ENCODE measurements around the gene TRAFD1.

Gene TRAFD1

GRCh38 chr12:112182499-112182898 is 57.1 kb downstream of the TRAFD1 start:
- Histone ChIP-seq H3K27ac (ENCODE audit: low read depth, low read length) (no peak overlapping the region), H3K36me3 (ENCODE audit: low read length) (no peaks in the 10 kb centered on the region), H3K9me2 (replicated peaks; ENCODE audit: insufficient read depth, low read length) (no peaks in the 10 kb centered on the region), H3K27me3 (ENCODE audit: low read length) (no peaks in the 10 kb centered on the region), H3K79me2 (ENCODE audit: insufficient read depth, low read length) (no peaks in the 10 kb centered on the region), H3K9ac (ENCODE audit: low read length) (no peak overlapping the region), H3F3A (ENCODE audit: insufficient read depth) (no peaks in the 10 kb centered on the region), H4K20me1 (ENCODE audit: low read depth, low read length) (no peaks in the 10 kb centered on the region), H3K4me3 (ENCODE audit: insufficient read depth, low read length, poor library complexity, severe bottlenecking) (no peak overlapping the region), H3K4me2 (ENCODE audit: low read depth, low read length, poor library complexity, severe bottlenecking) (no peak overlapping the region), H2AFZ (ENCODE audit: low read depth, low read length, severe bottlenecking) (no peak overlapping the region), H3K9me3 (ENCODE audit: insufficient read depth, low read length) (no peaks in the 10 kb centered on the region)
- no peak for TF ChIP-seq EZH2phosphoT487 (conservative IDR thresholded peaks at IDR 0.05; ENCODE audit: low read length)
- no peak for TF ChIP-seq CTCF (IDR thresholded peaks at IDR 0.05; ENCODE audit: insufficient read depth, low read length, poor library complexity, severe bottlenecking)

DNA sequence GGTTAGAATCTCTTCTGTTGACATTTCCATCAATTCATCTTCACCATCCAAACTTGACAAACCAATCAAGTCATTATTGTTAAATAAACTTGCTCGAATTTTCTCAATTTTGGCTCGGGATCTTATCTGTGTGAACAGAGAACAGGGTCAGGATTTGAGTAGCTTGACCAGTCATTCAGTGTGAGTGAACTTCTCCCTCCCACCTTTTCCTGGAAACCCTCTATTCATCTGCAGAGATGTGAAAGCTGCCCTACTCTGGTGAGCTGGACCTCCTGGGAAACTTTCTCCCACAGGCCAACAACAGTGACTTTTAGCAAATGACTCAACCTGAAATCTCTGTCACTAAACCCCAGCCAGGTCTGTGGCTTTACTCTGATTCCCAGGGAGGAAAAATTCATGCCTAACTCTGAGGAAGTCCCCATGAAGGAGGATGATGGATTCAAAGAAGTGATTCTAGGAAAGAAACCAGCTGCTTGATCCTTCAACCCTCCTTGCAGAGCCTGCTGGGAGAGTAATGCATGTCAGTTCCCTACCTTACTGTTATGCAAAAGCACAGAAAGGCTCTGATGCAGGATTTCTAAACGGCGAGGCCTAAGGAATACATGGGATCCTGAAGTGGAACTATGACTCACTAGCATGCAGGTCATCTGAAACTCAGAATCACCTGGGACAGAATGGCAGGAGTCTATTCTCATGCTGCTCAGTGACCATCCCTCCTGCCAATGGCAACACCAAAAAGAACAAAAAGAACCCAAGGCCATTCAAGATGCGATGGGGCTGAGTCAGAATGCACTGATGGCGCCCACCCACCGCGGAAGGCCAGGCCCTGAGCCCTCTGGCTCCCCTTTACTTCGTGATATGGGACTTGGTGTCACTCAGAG is 58.0 kb downstream of the TRAFD1 start:
- H3K27ac ChIP-seq (ENCODE audit: low read depth, low read length), result no peak overlapping the region

DNA sequence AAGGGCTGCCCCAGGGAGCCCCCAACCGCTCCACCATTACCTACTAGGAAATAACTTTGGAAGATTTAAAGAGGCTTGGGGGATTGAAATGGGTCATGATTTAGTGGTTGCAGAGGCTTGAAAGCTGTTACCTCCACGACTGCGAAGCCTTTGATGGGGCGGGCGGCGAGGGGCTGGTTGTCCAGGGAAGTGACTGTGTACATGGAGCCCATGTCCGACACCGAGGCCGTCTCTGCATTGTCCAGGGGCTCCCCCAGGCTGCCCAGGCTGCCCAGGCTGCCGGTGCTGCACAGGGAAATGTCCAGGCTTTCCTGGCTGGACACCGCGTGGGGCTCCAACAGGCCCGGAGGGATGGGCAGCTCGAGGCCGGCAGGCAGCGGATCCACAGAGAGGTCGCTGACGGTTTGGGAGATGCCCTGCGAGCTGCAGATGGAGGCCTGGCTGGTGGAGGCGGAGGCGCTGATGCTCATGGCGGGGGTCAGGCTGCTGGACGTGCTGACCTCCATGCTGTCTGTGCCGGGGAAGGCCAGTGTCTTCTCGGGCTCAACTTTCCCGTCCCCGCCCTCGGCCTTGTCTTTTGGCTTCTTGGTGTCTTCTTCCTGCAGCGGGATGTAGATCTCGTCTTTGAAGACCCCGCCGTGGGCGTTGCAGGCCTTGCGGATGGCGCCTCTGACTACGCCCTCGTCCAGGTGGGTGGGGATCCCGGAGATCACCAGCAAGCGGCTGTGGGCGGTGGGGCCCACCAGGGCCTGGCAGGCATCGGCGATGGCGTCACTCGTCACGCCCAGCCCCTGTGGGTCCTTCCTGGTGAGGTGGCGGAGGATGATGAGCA is 58.9 kb downstream of the TRAFD1 start:
- H3K9me2 ChIP-seq (replicated peaks; ENCODE audit: insufficient read depth, low read length), result no peaks in the 10 kb centered on the region
- H3K27ac ChIP-seq (ENCODE audit: low read depth, low read length), result no peak overlapping the region

More for the DNA sequence above, 58.0 kb downstream of the TRAFD1 start:
- Histone ChIP-seq H3K79me2 (ENCODE audit: insufficient read depth, low read length) (no peaks in the 10 kb centered on the region), H3K36me3 (ENCODE audit: low read length) (no peaks in the 10 kb centered on the region), H3K4me2 (ENCODE audit: low read depth, low read length, poor library complexity, severe bottlenecking) (no peak overlapping the region), H3K27me3 (ENCODE audit: low read length) (no peaks in the 10 kb centered on the region), H3K4me3 (ENCODE audit: insufficient read depth, low read length, poor library complexity, severe bottlenecking) (no peak overlapping the region), H3K9ac (ENCODE audit: low read length) (no peak overlapping the region), H3F3A (ENCODE audit: insufficient read depth) (no peaks in the 10 kb centered on the region), H2AFZ (ENCODE audit: low read depth, low read length, severe bottlenecking) (no peak overlapping the region), H3K9me3 (ENCODE audit: insufficient read depth, low read length) (no peaks in the 10 kb centered on the region), H3K9me2 (replicated peaks; ENCODE audit: insufficient read depth, low read length) (no peaks in the 10 kb centered on the region), H4K20me1 (ENCODE audit: low read depth, low read length) (no peaks in the 10 kb centered on the region)
- no peak for TF ChIP-seq CTCF (IDR thresholded peaks at IDR 0.05; ENCODE audit: insufficient read depth, low read length, poor library complexity, severe bottlenecking)
- no peak for TF ChIP-seq EZH2phosphoT487 (conservative IDR thresholded peaks at IDR 0.05; ENCODE audit: low read length)

More for the DNA sequence above, 58.9 kb downstream of the TRAFD1 start:
- H3K9ac ChIP-seq (ENCODE audit: low read length), result no peak overlapping the region
- no peak overlapping the region for H3K4me2 ChIP-seq (ENCODE audit: low read depth, low read length, poor library complexity, severe bottlenecking)
- H3K79me2 ChIP-seq (ENCODE audit: insufficient read depth, low read length), result no peaks in the 10 kb centered on the region
- no peaks in the 10 kb centered on the region for H3K9me3 ChIP-seq (ENCODE audit: insufficient read depth, low read length)
- H3K4me3 ChIP-seq (ENCODE audit: insufficient read depth, low read length, poor library complexity, severe bottlenecking), result no peak overlapping the region
- H3K27me3 ChIP-seq (ENCODE audit: low read length), result no peaks in the 10 kb centered on the region
- no peaks in the 10 kb centered on the region for H3K36me3 ChIP-seq (ENCODE audit: low read length)
- no peaks in the 10 kb centered on the region for H4K20me1 ChIP-seq (ENCODE audit: low read depth, low read length)
- H2AFZ ChIP-seq (ENCODE audit: low read depth, low read length, severe bottlenecking), result no peak overlapping the region
- no peak for TF ChIP-seq CTCF (IDR thresholded peaks at IDR 0.05; ENCODE audit: insufficient read depth, low read length, poor library complexity, severe bottlenecking)
- H3F3A ChIP-seq (ENCODE audit: insufficient read depth), result no peaks in the 10 kb centered on the region

Measured in SU-DHL-6 (cell line).